Activated naive CD4-positive, alpha-beta T cell treated with anti-CD3 and anti-CD28 coated beads, Interleukin-2, amount 10 ng/mL, durations not matched to agents 7 days and 5 days (primary cell): ENCODE data around the gene MXD3.

Experiments used
- CTCF ChIA-PET: fragments of 350-600 bp; sonication (Branson Sonifier 250); formaldehyde crosslinking; loops from one replicate; lab custom pipeline; 2021; ENCODE audit warnings: antibody characterized with exemption; lab: Charles Lee
- DNase-seq: peaks from one replicate; pipeline ENCODE4 v3.0.0-alpha.2; 2020
- H3K27ac Mint-ChIP-seq: one replicate; pipeline ENCODE4 v1.8.0; 2021; ENCODE audit warnings: mild to moderate bottlenecking, moderate library complexity, mixed read lengths
- H3K27me3 Mint-ChIP-seq: one replicate; pipeline ENCODE4 v1.8.0; 2021; ENCODE audit warnings: mild to moderate bottlenecking, mixed read lengths
- H3K36me3 Mint-ChIP-seq: one replicate; pipeline ENCODE4 v1.8.0; 2021; ENCODE audit warnings: mixed read lengths
- H3K4me1 Mint-ChIP-seq: one replicate; pipeline ENCODE4 v1.8.0; 2021; ENCODE audit warnings: mixed read lengths
- H3K4me3 Mint-ChIP-seq: one replicate; pipeline ENCODE4 v1.8.0; 2021; ENCODE audit warnings: mild to moderate bottlenecking, moderate library complexity, mixed read lengths
- H3K9me3 Mint-ChIP-seq: one replicate; pipeline ENCODE4 v1.8.0; 2021; ENCODE audit warnings: mixed read lengths

MXD3 gene

GRCh38 chr5:177302354-177303110 lies 9.2 kb downstream of the MXD3 start:
- no peaks in the 10 kb centered on the region for H3K27me3 Mint-ChIP-seq
- H3K27ac Mint-ChIP-seq, result peak overlapping the region; percentile 81
- peaks cover 61% of the 10 kb centered on the region for H3K36me3 Mint-ChIP-seq
- DNase-seq, result no peak
- H3K4me1 Mint-ChIP-seq, result peaks cover 84% of the 10 kb centered on the region
- H3K9me3 Mint-ChIP-seq, result no peaks in the 10 kb centered on the region
- CTCF ChIA-PET, result interaction anchor here (1.0 to 4.6 kb wide), 4 partner anchors 7 to 189 kb away, joined by 3 to 27 read pairs (median 11); no protein-coding TSS in a partner anchor
- H3K4me3 Mint-ChIP-seq, result peak overlapping the region; percentile 89

- Mint-ChIP-seq H3K36me3 (peaks cover 61% of the 10 kb centered on the region), H3K4me1 (peaks cover 85% of the 10 kb centered on the region), H3K27me3 (no peaks in the 10 kb centered on the region), H3K4me3 (peak overlapping the region; percentile 89), H3K27ac (peak overlapping the region; percentile 96), H3K9me3 (no peaks in the 10 kb centered on the region)
- no peak for DNase-seq
- CTCF ChIA-PET, result interaction anchor here (1.0 to 4.6 kb wide), 4 partner anchors 8 to 188 kb away, joined by 3 to 27 read pairs (median 10); no protein-coding TSS in a partner anchor
Measured at GRCh38 chr5:177301503-177302165, 10.1 kb downstream of the MXD3 start.

- no peak for DNase-seq
- Mint-ChIP-seq H3K4me3 (peak overlapping the region; percentile 66), H3K4me1 (peaks cover 85% of the 10 kb centered on the region), H3K9me3 (no peaks in the 10 kb centered on the region), H3K27me3 (no peaks in the 10 kb centered on the region), H3K27ac (peak overlapping the region; percentile 96), H3K36me3 (peaks cover 61% of the 10 kb centered on the region)
- CTCF ChIA-PET, result interaction anchor here (0.6 to 4.6 kb wide), 5 partner anchors 9 to 757 kb away, joined by 3 to 27 read pairs (median 3); no protein-coding TSS in a partner anchor
Measured at GRCh38 chr5:177300951-177301350, 10.7 kb downstream of the MXD3 start.

DNA sequence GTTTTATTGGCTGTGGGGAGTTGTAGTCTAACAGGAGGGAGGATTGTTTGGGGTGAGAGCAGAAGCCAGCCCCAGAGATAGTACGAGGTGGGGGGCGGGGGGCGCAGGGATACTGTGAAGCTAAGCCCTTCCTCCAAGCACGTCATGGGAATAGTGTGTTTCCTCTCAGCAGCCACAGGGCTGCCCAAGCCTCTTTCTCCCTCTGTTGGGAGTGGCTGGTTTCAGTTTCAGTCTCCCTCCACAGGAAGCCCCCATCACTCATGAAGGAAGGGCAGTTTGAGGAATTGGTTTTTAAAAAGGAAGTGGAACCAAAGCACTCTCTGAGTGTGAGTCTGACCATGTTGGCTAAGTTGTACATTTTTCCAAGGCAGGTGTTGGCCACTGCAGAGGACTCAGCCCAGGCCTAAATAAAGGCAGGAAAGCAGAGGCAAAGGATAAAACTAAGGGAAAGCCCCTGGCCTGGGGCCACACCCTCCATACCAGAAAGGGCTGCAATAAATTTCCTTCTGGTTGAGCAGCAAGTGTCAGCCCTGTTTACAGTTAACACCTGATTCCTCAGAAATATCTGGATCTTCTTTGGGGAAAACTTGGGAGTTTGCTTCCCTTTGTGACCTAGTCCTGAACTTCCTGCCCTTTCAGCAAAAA lies 11.3 kb downstream of the MXD3 start:
- Mint-ChIP-seq H3K27me3 (no peaks in the 10 kb centered on the region), H3K9me3 (no peaks in the 10 kb centered on the region), H3K4me3 (peak overlapping the region; percentile 66), H3K4me1 (peaks cover 85% of the 10 kb centered on the region), H3K27ac (peak overlapping the region; percentile 96), H3K36me3 (peaks cover 63% of the 10 kb centered on the region)
- CTCF ChIA-PET, result interaction anchor here (0.6 to 4.6 kb wide), 5 partner anchors 9 to 758 kb away, joined by 3 to 27 read pairs (median 3); no protein-coding TSS in a partner anchor
- DNase-seq, result peak; percentile 80

DNA sequence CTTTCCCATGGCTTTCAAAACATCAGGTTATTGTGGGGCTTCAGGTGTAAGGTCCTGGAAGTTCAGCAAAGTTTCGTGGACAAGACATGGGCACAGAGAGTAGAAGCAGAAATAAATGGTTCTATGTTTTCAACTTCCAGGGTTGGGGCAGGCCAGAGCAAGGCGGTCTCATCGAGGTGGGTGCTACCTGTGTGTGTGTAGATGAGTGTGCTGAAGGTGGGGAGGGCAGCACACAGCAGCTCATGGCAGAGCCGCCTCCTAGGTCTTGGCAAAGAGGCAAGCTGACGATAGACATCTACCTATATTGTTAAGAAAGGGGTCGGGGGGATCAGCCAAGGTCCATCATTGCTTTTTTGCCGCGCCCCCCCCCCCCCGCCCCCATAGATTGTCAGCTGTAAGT lies 12.0 kb downstream of the MXD3 start:
- DNase-seq, result no peak
- CTCF ChIA-PET, result interaction anchor here (3.5 to 4.6 kb wide), 2 partner anchors 10 to 186 kb away, joined by 18 to 27 read pairs; no protein-coding TSS in a partner anchor
- Mint-ChIP-seq H3K9me3 (no peaks in the 10 kb centered on the region), H3K27ac (peak overlapping the region; percentile 96), H3K4me1 (peaks cover 85% of the 10 kb centered on the region), H3K36me3 (peaks cover 62% of the 10 kb centered on the region), H3K4me3 (peak overlapping the region; percentile 12), H3K27me3 (no peaks in the 10 kb centered on the region)

DNA sequence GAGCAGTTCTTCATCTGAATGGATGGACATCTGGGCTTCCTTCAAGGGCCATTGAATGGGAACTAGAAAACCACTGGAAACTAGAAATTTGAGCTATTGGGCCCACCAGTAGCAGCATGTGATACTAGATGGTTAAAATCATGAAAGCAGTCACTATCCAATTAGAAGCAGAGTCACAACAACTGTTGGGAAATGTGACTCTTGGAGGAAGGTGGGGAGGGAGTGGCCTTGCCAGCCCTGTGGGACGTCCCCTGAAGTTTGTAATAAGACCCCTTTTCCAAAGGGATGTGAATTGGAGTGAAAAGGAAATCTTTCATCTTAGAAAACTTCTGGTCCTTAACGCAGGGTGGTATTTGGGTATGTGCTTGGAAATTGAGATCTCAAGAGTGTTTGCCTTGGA lies 13.8 kb downstream of the MXD3 start:
- peaks cover 70% of the 10 kb centered on the region for H3K36me3 Mint-ChIP-seq
- CTCF ChIA-PET, result interaction anchor here (1.1 to 2.3 kb wide), 3 partner anchors 12 to 186 kb away, joined by 3 to 17 read pairs (median 5); no protein-coding TSS in a partner anchor
- H3K4me1 Mint-ChIP-seq, result peaks cover 77% of the 10 kb centered on the region
- no peak for DNase-seq
- peak overlapping the region; percentile 11 for H3K27ac Mint-ChIP-seq
- H3K9me3 Mint-ChIP-seq, result no peaks in the 10 kb centered on the region
- no peak overlapping the region for H3K4me3 Mint-ChIP-seq
- no peaks in the 10 kb centered on the region for H3K27me3 Mint-ChIP-seq

- DNase-seq, result peak; percentile 25
- Mint-ChIP-seq H3K9me3 (no peaks in the 10 kb centered on the region), H3K36me3 (peaks cover 74% of the 10 kb centered on the region), H3K4me3 (no peak overlapping the region), H3K27me3 (no peaks in the 10 kb centered on the region), H3K4me1 (peaks cover 64% of the 10 kb centered on the region), H3K27ac (peak overlapping the region; percentile 88)
- CTCF ChIA-PET, result interaction anchor here (1.8 to 2.3 kb wide), 2 partner anchors 13 to 183 kb away, joined by 5 to 17 read pairs; no protein-coding TSS in a partner anchor
Measured at GRCh38 chr5:177296581-177296980, 15.1 kb downstream of the MXD3 start.

DNA sequence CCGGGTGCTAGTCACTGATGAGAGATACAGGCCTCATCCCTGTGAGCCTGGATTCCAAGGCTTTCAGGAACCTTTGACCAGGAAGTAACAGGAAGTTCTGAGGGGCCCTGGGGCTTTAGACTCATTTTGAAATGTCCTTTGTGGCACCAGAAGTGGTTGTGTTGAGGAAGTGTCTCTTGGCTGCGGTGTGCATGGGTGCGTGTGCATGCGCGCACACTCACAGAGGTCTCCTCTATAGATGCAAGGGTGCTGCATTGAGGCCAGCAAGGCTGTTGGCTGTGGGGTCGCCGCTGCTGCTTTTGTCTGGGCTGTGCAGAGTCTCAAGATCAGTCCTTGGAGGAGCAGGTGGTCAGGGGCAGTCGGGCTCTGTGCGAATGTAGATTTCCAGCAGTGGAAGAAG lies 15.8 kb downstream of the MXD3 start:
- Mint-ChIP-seq H3K4me1 (peaks cover 57% of the 10 kb centered on the region), H3K36me3 (peaks cover 71% of the 10 kb centered on the region), H3K27me3 (no peaks in the 10 kb centered on the region), H3K9me3 (no peaks in the 10 kb centered on the region), H3K27ac (peak overlapping the region; percentile 88), H3K4me3 (no peak overlapping the region)
- CTCF ChIA-PET, result interaction anchor here (2.3 kb wide), 1 partner anchor 14 kb away, joined by 17 read pairs; no protein-coding TSS in a partner anchor
- DNase-seq, result no peak

- Mint-ChIP-seq H3K9me3 (no peaks in the 10 kb centered on the region), H3K4me3 (no peak overlapping the region), H3K4me1 (peaks cover 45% of the 10 kb centered on the region), H3K27ac (peak overlapping the region; percentile 52), H3K36me3 (peaks cover 68% of the 10 kb centered on the region), H3K27me3 (no peaks in the 10 kb centered on the region)
- CTCF ChIA-PET, result no interaction called here
- no peak for DNase-seq
Measured at GRCh38 chr5:177294632-177295031, 17.1 kb downstream of the MXD3 start.

GRCh38 chr5:177293819-177294581 lies 17.7 kb downstream of the MXD3 start:
- Mint-ChIP-seq H3K9me3 (no peaks in the 10 kb centered on the region), H3K4me1 (peaks cover 39% of the 10 kb centered on the region), H3K4me3 (no peak overlapping the region), H3K27me3 (no peaks in the 10 kb centered on the region), H3K27ac (no peak overlapping the region), H3K36me3 (peaks cover 71% of the 10 kb centered on the region)
- DNase-seq, result no peak
- CTCF ChIA-PET, result interaction anchor here (2.1 kb wide), 1 partner anchor 16 kb away, joined by 10 read pairs; no protein-coding TSS in a partner anchor

DNA sequence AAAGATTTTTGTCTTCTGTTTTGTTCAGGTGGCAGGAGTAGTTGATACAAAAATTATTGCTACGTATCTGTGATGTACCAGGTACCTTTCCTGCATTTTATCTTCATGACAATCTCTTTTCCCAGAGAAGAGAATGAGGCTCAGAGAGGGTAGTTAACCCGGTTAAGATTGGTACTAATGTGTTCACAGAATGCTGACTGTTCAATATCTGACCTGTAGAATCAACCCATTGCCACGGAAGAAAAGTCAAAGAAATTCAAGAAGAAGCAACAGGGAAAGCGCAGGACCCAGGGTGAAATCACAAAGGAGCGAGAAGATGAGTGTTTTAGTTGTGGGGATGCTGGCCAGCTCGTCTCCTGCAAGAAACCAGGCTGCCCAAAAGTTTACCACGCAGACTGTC lies 20.0 kb downstream of the MXD3 start:
- no peak overlapping the region for H3K27ac Mint-ChIP-seq
- no peaks in the 10 kb centered on the region for H3K9me3 Mint-ChIP-seq
- no peaks in the 10 kb centered on the region for H3K27me3 Mint-ChIP-seq
- H3K4me3 Mint-ChIP-seq, result no peak overlapping the region
- CTCF ChIA-PET, result interaction anchor here (2.1 kb wide), 1 partner anchor 18 kb away, joined by 10 read pairs; no protein-coding TSS in a partner anchor
- H3K36me3 Mint-ChIP-seq, result peaks cover 63% of the 10 kb centered on the region
- DNase-seq, result no peak
- H3K4me1 Mint-ChIP-seq, result peaks cover 24% of the 10 kb centered on the region

DNA sequence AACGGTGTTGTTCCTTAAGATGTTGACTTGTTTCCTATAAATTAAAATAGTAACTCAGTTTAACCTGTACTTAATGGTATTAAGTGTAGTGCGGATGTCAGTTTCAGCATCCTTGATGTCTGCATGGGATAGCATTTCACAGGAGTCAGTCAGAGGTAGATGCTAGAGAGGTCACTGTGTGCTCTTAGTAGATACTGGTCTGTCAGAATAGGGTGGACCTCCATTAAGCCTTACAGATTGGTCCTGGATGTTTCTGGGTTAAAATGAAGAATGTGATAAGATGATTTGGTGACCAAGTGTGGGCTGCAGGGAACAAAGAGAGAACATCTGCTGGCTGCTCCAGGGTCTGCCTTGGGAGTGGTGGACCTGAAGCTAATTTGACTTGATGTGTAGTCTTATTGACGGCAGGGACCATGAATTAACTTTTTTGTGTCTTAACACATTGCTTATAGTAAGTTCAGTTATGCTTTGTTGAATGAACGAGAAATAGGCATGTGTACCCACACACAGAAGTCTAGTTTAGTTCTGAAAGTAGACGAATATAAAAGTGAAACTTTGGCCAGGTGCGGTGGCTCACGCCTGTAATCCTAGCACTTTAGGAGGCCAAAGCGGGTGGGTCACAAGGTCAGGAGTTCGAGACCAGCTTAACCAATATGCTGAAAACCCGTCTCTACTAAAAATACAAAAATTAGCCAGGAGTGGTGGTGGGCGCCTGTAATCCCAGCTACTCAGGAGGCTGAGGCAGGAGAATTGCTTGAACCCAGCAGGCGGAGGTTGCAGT lies 20.7 kb downstream of the MXD3 start:
- H3K27me3 Mint-ChIP-seq, result no peaks in the 10 kb centered on the region
- H3K36me3 Mint-ChIP-seq, result peaks cover 61% of the 10 kb centered on the region
- no peak overlapping the region for H3K4me3 Mint-ChIP-seq
- peak overlapping the region; percentile 69 for H3K27ac Mint-ChIP-seq
- H3K4me1 Mint-ChIP-seq, result peaks cover 22% of the 10 kb centered on the region
- H3K9me3 Mint-ChIP-seq, result no peaks in the 10 kb centered on the region
- CTCF ChIA-PET, result no interaction called here
- no peak for DNase-seq
